Activated T-helper 17 cell treated with anti-CD3 and anti-CD28 coated beads, Interleukin-2, amount 50 U/mL, for 72 hours (primary cell): ENCODE data around the gene GPX4. TPM values are rescaled to one million over a fixed set of nuclear protein-coding genes. Genes with fewer than 3 reads are reported as not detected.
"Not testable (repeated sequence)": the region's sequence is repeated elsewhere in the genome, so short reads cannot be mapped to it uniquely, and the experiment has no call there.

Source experiments
- ATAC-seq: fragments of 150-1000 bp; cut with Tn5 transposase; replicated peaks from 2 replicates; pipeline ENCODE4 v1.10.0; 2021; ENCODE audit warnings: mild to moderate bottlenecking, moderate library complexity
- H3K27ac Mint-ChIP-seq: one replicate; pipeline ENCODE4 v1.8.0; 2022; ENCODE audit warnings: mixed read lengths
- H3K27me3 Mint-ChIP-seq: one replicate; pipeline ENCODE4 v1.8.0; 2022; ENCODE audit warnings: mixed read lengths
- H3K36me3 Mint-ChIP-seq: one replicate; pipeline ENCODE4 v1.8.0; 2022; ENCODE audit warnings: low read depth, mild to moderate bottlenecking, mixed read lengths
- H3K4me1 Mint-ChIP-seq: one replicate; pipeline ENCODE4 v1.8.0; 2022; ENCODE audit warnings: mixed read lengths
- H3K4me3 Mint-ChIP-seq: one replicate; pipeline ENCODE4 v1.8.0; 2022; ENCODE audit warnings: mild to moderate bottlenecking, mixed read lengths
- H3K9me3 Mint-ChIP-seq: one replicate; pipeline ENCODE4 v1.8.0; 2022; ENCODE audit warnings: mixed read lengths
- total RNA-seq, 2 donors: library from RNA; stranded (reverse); gene quantifications; one replicate each; pipeline ENCODE4 v1.2.3, GENCODE V29; 2022

GPX4 gene
- total RNA-seq, 2 donors from 2014 or later, result 110 to 170 TPM

DNA sequence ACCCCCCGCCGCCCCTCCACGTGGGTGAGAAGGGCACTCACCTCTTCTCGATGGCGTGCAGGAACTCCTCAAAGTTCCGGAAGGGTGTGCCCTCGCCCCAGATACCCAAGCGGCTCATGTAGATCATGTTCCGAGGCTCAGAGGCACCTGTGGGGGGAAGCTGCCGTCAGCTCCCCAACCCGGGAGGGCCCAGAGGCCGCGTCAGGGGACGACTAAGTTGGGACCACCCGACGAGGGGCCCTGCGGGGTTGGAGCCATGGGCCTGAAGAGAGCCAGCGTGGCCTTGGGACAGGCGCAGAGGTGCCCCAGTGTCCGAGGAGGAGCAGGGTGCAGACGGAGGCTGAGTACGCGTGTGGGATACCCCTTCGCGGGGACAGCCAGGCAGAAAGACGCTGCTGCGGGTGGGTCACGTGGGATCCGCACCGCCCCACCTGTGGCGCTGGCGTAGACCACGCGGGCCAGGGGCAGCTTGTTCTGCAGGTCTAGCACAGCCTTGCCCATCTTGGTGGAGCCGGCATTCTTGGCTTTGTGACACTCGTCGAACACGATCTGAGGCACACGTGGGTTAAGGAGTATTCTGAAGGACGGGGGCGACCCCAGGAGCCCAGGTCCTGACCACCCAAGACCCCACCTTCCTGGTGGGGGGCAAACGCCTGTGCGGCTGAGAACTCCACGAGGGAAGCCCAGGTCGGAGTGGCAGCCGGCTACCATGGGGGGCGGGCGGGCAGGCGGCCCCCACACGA lies 15.9 kb downstream of the GPX4 start:
- H3K4me1 Mint-ChIP-seq, result no peaks in the 10 kb centered on the region
- no peak for ATAC-seq
- no peaks in the 10 kb centered on the region for H3K9me3 Mint-ChIP-seq
- H3K4me3 Mint-ChIP-seq, result no peak overlapping the region
- H3K27me3 Mint-ChIP-seq, result no peaks in the 10 kb centered on the region
- no peak overlapping the region for H3K27ac Mint-ChIP-seq
- H3K36me3 Mint-ChIP-seq, result peaks cover 91% of the 10 kb centered on the region

DNA sequence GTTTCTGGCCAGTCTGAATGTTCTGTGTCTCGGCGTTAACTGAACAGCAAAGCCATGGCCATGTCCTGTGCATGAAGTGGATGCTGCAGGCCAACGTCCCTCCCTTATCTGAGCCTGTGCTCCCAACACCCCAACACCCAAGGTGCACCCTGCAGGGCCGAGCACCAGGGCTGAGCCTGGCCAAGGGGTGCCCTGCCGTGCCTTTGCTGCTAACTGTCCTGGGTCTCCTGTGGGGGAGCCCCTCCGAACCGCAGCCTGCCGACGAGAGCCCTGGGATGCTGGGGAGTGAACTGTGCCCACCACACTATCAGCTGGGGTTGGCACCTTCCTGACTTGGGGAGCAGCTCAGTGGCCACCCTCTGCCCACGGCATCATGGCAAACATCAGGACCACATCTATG lies 17.6 kb downstream of the GPX4 start:
- Mint-ChIP-seq H3K27ac (no peak overlapping the region), H3K27me3 (no peaks in the 10 kb centered on the region), H3K36me3 (peaks cover 91% of the 10 kb centered on the region), H3K4me3 (no peak overlapping the region), H3K9me3 (no peaks in the 10 kb centered on the region), H3K4me1 (no peaks in the 10 kb centered on the region)
- no peak for ATAC-seq

DNA sequence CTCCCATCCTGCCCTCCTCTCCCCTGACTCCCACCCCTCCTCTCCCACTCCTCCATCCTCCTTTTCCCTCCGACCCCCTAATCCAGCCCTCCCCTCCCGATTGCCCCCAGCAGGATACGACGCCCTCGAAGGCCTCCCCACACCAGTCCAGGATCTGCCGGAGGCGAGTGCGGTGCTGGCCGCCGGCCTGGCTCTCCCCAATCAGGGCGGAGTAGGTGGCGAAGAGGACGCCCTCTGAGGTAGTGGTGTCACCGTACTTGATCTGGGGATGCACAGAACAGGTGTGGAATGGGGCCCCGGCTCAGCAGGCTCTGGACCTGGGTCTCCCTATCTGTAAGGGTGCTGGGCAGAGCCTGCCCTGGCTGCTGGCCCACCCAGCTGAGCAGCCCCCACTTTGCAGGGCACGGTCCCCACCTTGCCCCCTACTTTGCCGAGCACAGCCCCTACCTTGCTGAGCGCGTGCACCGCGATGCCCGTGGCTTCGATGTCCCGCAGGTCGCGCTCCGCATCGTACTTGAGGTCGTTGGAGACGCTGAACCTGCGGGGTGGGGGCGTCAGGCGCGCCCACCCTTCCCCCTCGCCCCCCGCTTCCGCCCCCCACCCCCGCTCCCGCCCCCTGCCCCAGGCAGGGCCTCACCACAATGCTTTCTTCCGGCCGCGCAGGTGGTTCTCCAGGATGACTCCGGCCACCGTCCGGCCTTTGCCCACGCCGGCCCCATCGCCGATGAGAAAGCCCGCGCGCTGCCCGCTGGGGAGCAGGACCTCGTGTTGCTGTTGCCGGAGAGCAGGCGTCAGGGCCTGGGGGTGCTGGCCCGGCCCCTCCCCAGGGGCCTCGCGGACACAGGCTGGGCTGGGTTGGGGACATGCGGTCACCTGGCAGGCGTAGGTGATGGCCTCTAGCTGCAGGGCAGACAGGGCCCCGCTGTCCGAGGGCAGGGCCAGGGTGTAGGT lies 18.5 kb downstream of the GPX4 start:
- ATAC-seq, result no peak
- Mint-ChIP-seq H3K9me3 (no peaks in the 10 kb centered on the region), H3K4me1 (peaks cover 4% of the 10 kb centered on the region), H3K27me3 (no peaks in the 10 kb centered on the region), H3K27ac (peak overlapping the region; percentile 30), H3K36me3 (peaks cover 92% of the 10 kb centered on the region), H3K4me3 (no peak overlapping the region)

DNA sequence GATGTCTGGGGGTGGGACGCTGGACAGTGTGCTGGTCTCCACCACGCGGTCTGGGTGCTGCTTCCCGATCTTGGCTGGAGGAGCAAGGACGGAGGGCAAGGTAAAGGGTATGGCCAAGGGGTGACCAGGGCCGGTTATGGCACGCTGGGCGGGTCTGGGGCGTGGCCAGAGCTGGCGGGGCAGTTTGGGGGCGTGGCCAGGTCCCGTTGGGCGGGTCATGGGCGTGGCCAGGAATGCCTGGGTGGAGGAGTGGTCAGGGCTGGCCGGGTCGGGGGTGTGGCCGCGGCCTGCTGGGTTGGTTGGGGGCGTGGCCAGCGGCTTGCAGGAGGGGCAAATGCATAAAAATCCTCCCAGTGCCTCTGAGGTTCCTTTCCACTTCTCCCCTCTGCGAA lies 19.2 kb downstream of the GPX4 start:
- Mint-ChIP-seq H3K4me1 (peaks cover 4% of the 10 kb centered on the region), H3K36me3 (peaks cover 92% of the 10 kb centered on the region), H3K4me3 (no peak overlapping the region), H3K27ac (peak overlapping the region; percentile 30), H3K27me3 (no peaks in the 10 kb centered on the region), H3K9me3 (no peaks in the 10 kb centered on the region)
- ATAC-seq, result peak; percentile 84

DNA sequence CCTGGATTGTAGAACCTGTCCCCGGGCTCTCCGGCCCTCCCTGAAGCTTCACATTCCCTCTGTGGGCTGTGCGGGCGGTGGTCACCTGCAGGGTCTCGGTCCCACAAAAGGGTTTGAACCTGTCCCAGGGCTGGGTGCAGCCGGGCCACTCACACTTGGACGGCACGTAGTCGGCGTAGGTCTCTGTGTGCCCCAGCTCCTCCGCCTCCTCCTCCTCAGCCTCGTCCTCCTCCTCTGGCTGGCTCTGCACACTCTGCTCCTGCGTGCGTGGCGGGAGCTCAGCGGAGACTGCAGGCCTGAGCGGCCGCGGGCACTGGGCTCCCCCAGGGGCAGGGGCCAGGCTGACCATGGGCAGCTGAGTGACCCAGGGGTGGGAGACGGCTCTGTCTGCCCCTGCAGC lies 19.6 kb downstream of the GPX4 start:
- Mint-ChIP-seq H3K27ac (peak overlapping the region; percentile 30), H3K27me3 (no peaks in the 10 kb centered on the region), H3K36me3 (peaks cover 91% of the 10 kb centered on the region), H3K9me3 (no peaks in the 10 kb centered on the region), H3K4me1 (peaks cover 4% of the 10 kb centered on the region), H3K4me3 (no peak overlapping the region)
- ATAC-seq, result peak; percentile 3

DNA sequence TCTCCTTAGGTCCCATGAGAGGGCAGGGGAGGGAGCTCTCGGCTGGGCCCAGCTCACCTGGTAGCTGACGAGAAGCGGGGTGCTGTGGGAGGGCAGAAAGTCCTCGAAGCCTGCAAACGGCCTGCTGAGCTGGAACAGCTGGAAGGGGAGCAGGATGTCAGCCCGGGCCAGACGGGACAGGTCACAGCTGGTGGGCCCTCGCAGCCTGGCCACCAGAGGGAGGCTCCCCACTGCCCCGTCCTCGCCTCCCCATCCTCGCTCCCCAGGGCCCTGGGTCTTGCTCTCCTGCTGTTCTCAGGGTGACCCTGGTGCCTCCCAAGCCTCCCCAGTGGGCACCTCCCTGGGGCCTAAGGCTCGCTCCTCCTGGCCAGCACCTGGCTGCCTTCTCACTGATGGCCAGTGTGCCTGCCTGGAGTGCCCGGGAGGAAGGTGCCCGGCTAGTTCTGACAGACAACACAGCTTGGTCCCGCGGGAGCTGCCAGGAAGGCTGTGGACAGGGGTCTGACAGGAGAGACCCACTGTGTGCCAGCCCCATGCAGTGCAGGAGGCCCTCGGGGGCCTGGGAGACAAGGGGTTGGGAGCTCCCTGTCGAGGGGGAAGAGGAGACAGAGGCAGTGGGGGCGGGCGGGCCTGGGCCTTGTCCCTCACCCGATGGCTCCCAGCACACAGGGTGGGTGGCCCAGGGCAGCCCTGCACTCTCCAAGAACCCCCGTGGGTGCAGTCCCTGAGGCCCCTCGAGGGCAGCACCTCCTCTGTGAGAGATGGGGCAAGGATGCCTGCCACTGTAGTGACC lies 20.3 kb downstream of the GPX4 start:
- no peak overlapping the region for H3K27ac Mint-ChIP-seq
- ATAC-seq, result no peak
- H3K36me3 Mint-ChIP-seq, result peaks cover 87% of the 10 kb centered on the region
- H3K9me3 Mint-ChIP-seq, result no peaks in the 10 kb centered on the region
- no peaks in the 10 kb centered on the region for H3K27me3 Mint-ChIP-seq
- peaks cover 4% of the 10 kb centered on the region for H3K4me1 Mint-ChIP-seq
- H3K4me3 Mint-ChIP-seq, result no peak overlapping the region

DNA sequence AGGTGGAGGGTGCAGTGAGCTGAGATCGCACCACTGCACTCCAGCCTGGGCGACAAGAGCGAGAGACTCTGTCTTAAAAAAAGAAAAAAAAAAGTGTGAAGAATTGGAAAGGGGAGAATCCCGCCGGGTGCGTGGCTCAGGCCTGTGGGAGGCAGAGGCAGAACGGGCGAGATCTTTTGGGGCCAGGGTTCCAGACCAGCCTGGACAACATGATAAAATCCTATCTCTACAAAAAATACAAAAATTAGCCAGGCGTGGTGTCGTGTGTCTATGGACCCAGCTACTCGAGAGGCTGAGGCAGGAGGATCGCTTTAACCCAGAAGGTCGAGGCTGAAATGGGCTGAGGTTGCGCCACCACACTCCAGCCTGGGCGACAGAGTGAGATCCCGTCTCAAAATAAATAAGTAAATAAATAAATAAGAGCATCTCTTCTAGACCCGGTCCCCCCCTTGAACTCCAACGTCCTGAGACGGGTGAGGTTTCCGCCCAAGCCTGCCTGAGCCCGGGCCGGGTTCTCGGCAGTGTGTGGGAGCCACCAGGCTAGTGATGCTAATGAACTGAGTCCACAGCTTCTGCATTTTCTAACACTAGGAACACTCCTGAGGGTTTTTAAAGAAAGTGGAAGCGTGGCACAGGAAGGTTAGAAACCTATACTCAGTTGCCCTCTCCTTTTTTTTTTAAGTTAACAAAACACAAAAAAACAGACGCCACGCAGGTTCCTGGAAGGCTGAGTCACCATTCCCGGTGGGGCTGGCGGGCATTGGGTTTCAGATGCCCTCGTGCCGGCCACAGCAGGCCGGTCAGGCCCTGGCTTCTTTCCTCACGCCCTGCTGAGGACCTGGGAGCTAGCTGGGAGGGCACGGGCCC lies 22.0 kb downstream of the GPX4 start:
- Mint-ChIP-seq H3K4me1 (peaks cover 4% of the 10 kb centered on the region), H3K27me3 (no peaks in the 10 kb centered on the region), H3K36me3 (peaks cover 91% of the 10 kb centered on the region), H3K9me3 (no peaks in the 10 kb centered on the region), H3K4me3 (peak overlapping the region; percentile 61), H3K27ac (peak overlapping the region; percentile 52)
- peak; percentile 18 for ATAC-seq

DNA sequence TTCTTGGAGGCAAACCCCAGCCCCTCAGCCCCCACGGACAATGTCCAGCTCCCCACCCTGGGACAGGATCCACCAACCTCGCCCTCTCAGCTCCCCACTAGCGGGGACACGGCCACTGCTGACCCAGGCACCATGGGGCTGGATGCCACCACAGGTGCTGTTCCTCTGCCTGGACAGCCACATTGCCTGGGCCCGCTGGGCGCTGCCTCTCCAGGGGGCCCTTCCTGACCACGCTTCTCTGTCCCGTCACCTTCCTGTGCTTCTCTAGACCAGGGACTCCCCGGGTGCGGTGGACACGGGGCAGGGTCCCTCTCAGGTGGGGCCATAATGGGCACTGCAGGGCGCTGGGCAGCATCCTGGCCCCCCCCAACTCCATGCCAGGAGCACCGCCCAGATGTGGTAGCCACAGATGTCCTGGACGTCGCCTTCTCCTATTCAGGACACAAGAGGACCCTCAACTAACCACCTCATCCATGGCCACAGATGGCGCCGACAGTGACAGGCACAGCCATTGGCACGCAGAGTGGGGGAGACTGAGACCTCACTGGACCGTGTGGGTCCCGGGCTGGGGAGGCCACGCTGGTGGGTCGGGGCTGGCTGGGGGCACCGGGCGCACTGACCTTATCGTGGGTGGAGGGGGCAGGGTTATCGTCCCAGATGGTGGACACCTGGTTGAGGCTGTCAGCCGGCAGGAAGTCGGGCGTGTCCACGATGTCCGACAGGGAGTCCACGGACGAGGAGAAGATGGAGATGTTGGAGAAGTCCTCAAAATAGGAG lies 23.4 kb downstream of the GPX4 start:
- Mint-ChIP-seq H3K9me3 (no peaks in the 10 kb centered on the region), H3K27me3 (no peaks in the 10 kb centered on the region), H3K36me3 (peaks cover 85% of the 10 kb centered on the region), H3K4me3 (peak overlapping the region; percentile 61), H3K4me1 (peaks cover 4% of the 10 kb centered on the region), H3K27ac (peak overlapping the region; percentile 68)
- no peak for ATAC-seq

DNA sequence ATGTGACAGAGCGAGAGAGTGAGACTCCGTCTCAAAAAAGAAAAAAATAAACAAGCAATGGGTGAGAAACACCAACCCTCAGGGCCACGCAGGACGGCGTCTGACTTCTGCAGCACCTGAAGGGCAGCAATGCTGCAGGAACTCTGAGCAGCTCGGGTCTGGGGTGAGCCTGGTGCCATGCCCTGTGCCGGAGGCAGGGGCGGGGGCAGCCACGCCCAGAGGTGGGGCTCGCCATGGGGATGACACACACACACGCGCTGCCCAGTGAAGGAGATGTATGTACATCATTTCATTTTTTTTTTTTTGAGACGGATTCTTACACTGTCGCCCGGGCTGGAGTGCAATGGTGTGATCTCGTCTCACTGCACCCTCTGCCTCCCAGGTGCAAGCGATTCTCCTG lies 24.3 kb downstream of the GPX4 start:
- peaks cover 4% of the 10 kb centered on the region for H3K4me1 Mint-ChIP-seq
- H3K4me3 Mint-ChIP-seq, result peak overlapping the region; percentile 61
- H3K36me3 Mint-ChIP-seq, result peaks cover 78% of the 10 kb centered on the region
- no peaks in the 10 kb centered on the region for H3K9me3 Mint-ChIP-seq
- H3K27me3 Mint-ChIP-seq, result no peaks in the 10 kb centered on the region
- no peak for ATAC-seq
- no peak overlapping the region for H3K27ac Mint-ChIP-seq

DNA sequence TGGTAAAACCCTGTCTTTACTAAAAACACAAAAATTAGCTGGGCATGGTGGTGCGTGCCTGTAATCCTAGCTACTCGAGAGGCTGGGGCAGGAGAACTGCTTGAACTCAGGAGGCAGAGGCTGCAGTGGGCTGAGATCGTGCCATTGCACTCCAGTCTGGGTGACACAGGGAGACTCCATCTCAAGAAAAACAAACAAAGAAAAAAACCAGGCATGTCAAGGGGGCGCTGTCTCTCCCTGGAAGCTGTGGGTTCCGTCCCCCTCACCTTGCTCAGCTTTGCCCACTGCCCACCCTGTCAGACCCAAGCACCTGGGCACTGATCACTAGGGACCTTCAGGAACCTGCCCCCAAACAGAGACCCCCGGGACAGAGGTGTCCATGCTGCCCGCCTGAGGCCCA lies 25.3 kb downstream of the GPX4 start:
- H3K9me3 Mint-ChIP-seq, ATAC-seq, H3K27me3 Mint-ChIP-seq, H3K27ac Mint-ChIP-seq, H3K4me1 Mint-ChIP-seq: not testable (repeated sequence)
- peak overlapping the region; percentile 87 for H3K4me3 Mint-ChIP-seq
- peaks cover 73% of the 10 kb centered on the region for H3K36me3 Mint-ChIP-seq

DNA sequence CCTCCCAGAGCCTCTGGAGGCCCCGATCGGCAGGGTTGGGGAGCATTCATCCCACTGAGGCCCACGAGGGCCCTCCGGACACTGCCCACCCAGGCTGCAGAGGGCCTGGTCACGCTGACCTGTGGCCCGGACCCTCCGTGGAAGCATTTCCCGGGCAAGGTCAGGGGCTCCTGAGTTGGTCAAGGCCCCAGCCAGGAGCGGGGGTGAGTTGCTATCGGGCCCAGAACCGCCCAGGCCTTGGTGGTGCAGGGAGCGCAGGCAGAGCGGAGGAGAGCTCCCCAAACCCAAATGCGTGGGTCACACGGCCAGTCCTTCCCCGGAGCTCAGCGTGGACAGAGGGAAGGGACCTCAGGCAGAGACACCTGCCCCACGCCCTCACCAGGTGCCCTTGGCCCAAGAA lies 25.7 kb downstream of the GPX4 start:
- Mint-ChIP-seq H3K27me3 (no peaks in the 10 kb centered on the region), H3K4me3 (peak overlapping the region; percentile 87), H3K9me3 (no peaks in the 10 kb centered on the region), H3K27ac (peak overlapping the region; percentile 89), H3K4me1 (peaks cover 4% of the 10 kb centered on the region), H3K36me3 (peaks cover 69% of the 10 kb centered on the region)
- ATAC-seq, result no peak

DNA sequence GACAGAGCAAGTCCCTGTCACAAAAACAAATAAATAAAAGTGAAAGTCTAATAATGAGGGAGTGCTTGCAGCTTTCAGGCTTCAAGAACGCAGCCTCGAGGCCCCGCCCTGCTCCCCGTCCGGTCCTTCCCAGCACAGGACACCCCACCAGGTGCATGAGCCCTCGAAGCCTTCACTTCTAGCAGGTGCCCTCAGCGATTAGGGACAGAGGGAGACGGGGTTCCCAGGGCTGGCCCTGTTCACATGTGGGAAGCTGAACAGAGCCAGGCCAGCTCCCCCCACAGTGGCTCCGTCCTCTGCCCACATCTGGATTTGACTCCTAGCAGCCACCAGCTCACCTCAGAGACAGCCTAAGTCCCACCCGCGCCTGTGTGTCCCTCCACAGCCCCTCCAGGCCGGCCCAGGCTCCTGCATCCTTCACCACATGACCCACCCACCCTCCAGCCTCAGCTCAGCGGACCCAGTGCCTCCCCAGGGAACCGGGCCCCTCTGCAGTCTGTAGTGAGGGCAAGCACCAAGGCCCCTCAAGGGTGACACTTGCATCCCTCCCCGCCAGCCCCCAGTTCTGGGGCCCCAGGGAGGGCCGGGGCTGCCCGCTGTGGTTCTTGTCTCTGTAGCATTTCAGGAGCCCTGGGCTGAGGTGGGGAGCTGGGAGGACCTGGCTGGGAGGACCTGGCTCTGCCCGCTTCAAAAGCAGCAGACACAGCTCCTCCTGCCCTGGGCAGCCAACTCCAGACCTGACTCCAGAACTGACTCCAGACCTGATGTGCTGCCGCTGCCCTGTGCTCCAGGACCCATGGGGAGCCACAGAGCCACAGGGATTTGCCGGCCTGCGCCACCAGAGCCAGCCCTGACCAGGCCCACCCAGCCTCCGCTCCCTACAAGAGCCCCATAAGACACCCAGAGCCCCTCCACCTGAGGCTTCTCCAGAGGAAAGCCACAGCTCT lies 27.2 kb downstream of the GPX4 start:
- Mint-ChIP-seq H3K27me3 (no peaks in the 10 kb centered on the region), H3K36me3 (peaks cover 54% of the 10 kb centered on the region), H3K27ac (peak overlapping the region; percentile 89), H3K4me1 (peaks cover 4% of the 10 kb centered on the region), H3K4me3 (peak overlapping the region; percentile 87), H3K9me3 (no peaks in the 10 kb centered on the region)
- ATAC-seq, result no peak
